VCaP (cell line): Measurements from ENCODE around the gene RNF182.

Experiments
- H3K27ac ChIP-seq: fragments of 450-650 bp; 2 replicates; pipeline ENCODE4 v1.5.1; 2017
- TF ChIP-seq, protein P1 (sequence below): fragments of 450-650 bp; conservative IDR thresholded peaks from 2 replicates; pipeline ENCODE4 v1.5.1; 2017; ENCODE audit warnings: mild to moderate bottlenecking, moderate library complexity

Gene RNF182

DNA sequence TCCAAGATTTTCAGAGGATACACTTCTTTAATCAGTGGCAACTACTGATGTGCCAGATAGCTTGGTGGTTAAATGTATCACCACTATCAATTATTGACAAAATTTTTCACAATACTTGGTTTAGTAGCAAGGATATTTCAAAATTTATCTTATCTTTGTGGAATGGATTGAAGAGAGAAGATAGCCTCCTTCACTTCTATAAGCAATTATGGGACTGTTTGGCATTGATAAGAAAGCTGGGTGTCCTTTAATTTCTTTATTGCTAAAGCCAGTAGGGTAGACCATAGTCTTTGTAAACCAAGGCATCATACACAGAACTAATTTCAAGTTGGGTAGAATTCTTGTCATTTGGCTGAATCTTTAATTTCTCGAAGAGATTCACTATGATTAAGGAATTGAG is 4.9 kb upstream of the RNF182 start:
- no peak overlapping the region for H3K27ac ChIP-seq
- TF ChIP-seq, protein P1, sequence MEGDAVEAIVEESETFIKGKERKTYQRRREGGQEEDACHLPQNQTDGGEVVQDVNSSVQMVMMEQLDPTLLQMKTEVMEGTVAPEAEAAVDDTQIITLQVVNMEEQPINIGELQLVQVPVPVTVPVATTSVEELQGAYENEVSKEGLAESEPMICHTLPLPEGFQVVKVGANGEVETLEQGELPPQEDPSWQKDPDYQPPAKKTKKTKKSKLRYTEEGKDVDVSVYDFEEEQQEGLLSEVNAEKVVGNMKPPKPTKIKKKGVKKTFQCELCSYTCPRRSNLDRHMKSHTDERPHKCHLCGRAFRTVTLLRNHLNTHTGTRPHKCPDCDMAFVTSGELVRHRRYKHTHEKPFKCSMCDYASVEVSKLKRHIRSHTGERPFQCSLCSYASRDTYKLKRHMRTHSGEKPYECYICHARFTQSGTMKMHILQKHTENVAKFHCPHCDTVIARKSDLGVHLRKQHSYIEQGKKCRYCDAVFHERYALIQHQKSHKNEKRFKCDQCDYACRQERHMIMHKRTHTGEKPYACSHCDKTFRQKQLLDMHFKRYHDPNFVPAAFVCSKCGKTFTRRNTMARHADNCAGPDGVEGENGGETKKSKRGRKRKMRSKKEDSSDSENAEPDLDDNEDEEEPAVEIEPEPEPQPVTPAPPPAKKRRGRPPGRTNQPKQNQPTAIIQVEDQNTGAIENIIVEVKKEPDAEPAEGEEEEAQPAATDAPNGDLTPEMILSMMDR, result no peak

DNA sequence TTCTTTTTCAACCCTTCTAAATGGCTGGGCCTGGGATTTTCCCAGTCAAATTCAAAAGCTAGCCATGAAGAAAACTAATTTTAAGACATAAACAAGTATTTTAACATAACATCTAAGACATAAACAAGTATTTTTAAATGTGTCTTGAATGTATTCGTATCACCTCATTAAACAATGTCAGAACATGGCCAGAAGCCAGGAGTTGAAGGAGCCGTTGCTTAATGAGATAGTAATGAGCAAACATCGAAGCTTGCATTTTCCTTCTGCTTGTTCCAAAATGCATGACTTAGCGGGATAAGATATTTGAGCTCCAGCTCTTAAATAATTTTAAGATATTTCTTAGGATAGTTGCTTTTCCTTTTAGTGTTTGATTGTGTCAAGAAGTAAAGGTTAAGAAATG is 4.2 kb upstream of the RNF182 start:
- TF ChIP-seq, protein P1, result no peak
- no peak overlapping the region for H3K27ac ChIP-seq

DNA sequence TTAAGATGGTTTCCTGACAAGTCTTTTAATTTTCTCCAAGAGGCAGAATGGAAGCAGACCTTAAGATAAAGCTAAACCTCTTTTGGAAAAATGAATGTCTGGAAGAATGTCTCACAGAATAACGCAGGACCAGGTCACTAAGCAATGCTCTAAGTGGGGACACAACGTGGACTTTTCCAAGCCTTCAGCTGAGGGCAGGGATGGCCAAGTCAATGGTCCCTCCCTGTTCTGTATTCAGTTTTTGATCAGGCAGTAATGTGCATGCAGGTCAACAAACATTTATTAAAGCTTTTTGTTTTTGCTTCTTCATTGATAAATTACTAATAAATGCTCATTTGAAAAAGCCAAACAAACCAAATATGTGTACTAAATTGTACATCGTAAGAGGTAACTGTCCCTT is 2.0 kb upstream of the RNF182 start:
- TF ChIP-seq, protein P1, result no peak
- H3K27ac ChIP-seq, result no peak overlapping the region

DNA sequence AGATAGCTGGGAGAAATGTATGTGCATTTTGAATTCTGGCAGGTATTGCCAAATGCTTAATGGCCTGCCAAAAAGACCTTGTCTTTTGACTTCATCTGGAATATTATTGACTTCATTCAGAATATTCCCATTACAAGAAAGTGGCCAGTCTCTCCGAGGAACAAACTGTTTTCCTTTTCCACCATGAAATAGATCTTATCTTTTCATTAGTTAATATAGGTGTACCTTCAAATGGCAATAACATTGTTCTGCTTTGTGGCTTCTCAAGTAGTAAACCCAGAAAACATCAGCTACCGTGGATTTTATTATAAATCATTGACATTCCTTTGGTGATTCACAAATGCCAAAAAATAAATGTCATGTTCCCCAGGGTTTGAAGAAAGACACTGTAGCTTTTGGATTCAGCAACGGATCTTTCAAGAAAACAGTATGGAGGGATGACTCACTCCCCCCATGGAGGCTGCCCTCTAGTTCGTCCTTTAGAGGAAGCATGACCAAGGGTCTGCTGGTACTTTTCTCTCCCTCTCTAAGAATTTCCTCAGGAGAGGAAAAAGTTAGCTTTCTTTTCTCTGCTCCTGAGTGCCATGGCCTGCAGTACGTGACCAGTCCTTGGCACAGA is 1.1 kb upstream of the RNF182 start:
- TF ChIP-seq, protein P1, result no peak
- H3K27ac ChIP-seq, result no peak overlapping the region

DNA sequence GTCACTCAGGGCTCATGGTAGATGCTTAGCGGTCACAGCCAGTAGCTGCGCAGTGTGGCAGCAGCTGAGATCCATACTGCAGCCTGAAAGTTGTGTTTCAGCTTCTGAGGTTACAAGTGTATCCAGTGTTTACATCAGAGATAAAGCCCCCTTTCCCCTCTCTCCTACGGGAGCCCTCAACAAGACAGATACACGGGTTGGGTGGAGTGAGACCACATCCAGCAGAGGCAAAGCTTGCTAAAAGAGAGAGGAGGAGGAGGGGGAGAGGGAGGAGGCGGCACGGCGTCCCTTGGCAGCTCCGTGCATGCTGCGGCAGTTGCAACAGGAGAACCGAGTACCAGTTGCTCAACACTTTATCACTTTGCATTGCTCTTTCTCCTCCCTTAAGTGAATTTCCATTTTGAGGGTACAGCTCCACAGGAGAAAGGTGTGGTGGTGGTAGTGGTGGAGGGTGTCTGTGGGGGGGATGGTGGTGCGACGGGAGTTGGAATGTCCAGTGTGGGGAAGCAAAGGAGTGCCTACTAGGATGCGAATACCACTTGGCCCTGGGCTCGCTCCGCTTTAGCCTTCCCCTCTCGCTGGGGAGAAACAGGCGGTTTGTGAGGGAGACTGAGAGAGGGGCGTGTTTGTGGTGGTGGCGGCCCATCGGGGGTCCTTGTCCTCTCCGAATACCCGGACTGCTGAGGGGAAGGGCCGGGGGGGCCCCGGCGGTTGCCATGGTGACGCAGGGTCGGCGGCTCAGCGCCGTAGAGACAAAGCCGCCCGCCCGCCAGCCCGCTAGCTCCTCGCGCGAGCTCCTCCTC is 405 bp upstream of the RNF182 start:
- TF ChIP-seq, protein P1, result no peak
- H3K27ac ChIP-seq, result no peak overlapping the region

DNA sequence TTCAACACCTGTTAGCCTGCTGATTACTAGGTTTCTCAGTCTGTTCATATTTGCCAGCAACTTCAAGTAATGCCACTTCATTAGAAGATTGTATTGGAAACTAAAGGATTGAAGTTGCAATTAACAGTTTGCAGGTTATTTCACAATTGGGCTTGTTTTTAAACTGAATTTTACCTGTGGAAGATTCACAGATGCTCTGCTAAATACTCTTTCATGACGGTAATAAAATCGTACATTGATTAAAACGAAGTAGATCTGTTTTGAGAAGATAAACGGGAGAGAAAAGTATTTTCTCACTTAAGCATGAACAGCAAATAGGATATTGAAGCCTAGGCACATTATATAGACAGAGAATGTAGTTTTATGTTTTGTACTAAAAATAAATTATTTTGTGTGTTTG is 1.6 kb downstream of the RNF182 start:
- H3K27ac ChIP-seq, result no peak overlapping the region
- TF ChIP-seq, protein P1, result no peak

DNA sequence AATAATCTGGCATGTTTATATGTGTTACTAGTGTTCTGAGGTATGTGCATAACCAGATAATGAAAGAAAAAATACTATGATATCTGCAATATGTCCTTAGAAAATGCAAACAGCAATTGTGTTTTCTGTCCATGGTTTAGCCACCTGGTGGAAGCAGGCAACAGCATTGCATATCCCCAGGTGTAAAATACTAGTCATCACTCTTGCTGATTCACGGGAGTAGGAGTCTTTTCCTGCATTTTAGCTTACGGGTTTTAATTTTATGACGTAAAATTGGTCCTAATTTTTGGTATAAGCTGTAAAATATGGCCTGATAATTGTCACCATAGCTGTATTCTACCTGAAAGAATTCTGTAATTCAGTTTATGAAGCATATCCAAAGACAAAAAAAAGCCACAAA is 2.5 kb downstream of the RNF182 start:
- H3K27ac ChIP-seq, result no peak overlapping the region
- TF ChIP-seq, protein P1, result no peak
